Heart right ventricle (tissue), 16 donors: Measurements from ENCODE around the gene ATG7. TPM values are rescaled to one million over a fixed set of nuclear protein-coding genes. Genes with fewer than 3 reads are reported as not detected.

Experiments used
- ATAC-seq, 8 donors: fragments of 200-7000 bp; cut with Tn5 transposase; one replicate each; pipeline ENCODE4 v1.9.1; 2020; ENCODE audit warnings: mild to moderate bottlenecking in 8 of 8, moderate library complexity in 8 of 8, moderate number of reproducible peaks in 1 of 8
- DNase-seq, 2 donors: peaks; one replicate each; pipeline ENCODE4 v3.0.0-alpha.2; 2020
- H3K27ac ChIP-seq, 10 donors: fragments of 200-600 bp; sonication (generic) in 2 of 10; one replicate each; pipeline versions ENCODE4 v1.5.0 to v1.8.0; 2020 to 2022; ENCODE audit warnings: mild to moderate bottlenecking in 3 of 10
- H3K27me3 ChIP-seq, 7 donors: fragments of 200-600 bp; one replicate each; pipeline ENCODE4 v1.8.0; 2021 to 2022; ENCODE audit warnings: mild to moderate bottlenecking in 2 of 7
- H3K36me3 ChIP-seq, 9 donors: fragments of 200-600 bp; sonication (generic) in 1 of 9; one replicate each; pipeline versions ENCODE4 v1.5.0 to v1.8.0; 2020 to 2022; ENCODE audit warnings: mild to moderate bottlenecking in 2 of 9
- H3K4me1 ChIP-seq, 9 donors: fragments of 200-600 bp; sonication (generic) in 1 of 9; one replicate each; pipeline versions ENCODE4 v1.5.0 to v1.8.0; 2020 to 2022; ENCODE audit warnings: mild to moderate bottlenecking in 4 of 9
- H3K4me3 ChIP-seq, 10 donors: fragments of 200-600 bp; sonication (generic) in 2 of 10; one replicate each; pipeline versions ENCODE4 v1.5.0 to v1.8.0; 2020 to 2022; ENCODE audit warnings: mild to moderate bottlenecking in 7 of 10, moderate library complexity in 2 of 10
- H3K9me3 ChIP-seq, 11 donors: fragments of 200-600 bp in 10 of 11; sonication (generic) in 2 of 11; one replicate each; pipeline versions ENCODE4 v1.5.0 to v1.8.0; 2013 to 2022; ENCODE audit warnings: mild to moderate bottlenecking in 2 of 11, control low read depth in 1 of 11, moderate library complexity in 1 of 11
- CTCF ChIP-seq, 9 donors: fragments of 200-600 bp; sonication (generic) in 2 of 9; IDR thresholded peaks; one replicate each; pipeline versions ENCODE4 v1.5.0 to v1.8.0; 2021 to 2022; ENCODE audit warnings: antibody characterized with exemption in 9 of 9, mild to moderate bottlenecking in 5 of 9, moderate library complexity in 1 of 9
- WGBS, 2 donors: extraction: QIAGEN DNeasy Blood & Tissue Kit; methylation state at CpG; one replicate each; pipeline ENCODE4 v1.1.7; 2013; ENCODE audit warnings: inconsistent platforms in 1 of 2; 5-methylcytosine and 5-hydroxymethylcytosine counted together
- intact Hi-C, 10 donors: fragments of 100-400 bp; cut with DNase I; formaldehyde crosslinking; loops; one replicate each; pipeline versions ENCODE4 v1.11.1 to v1.14.2; 2022
- polyA plus RNA-seq, 2 donors: library from polyadenylated mRNA; stranded (reverse); fragments of 200-250 nt; gene quantifications; one replicate each; pipeline ENCODE4 v1.2.3, GENCODE V29; 2013
- total RNA-seq, 10 donors: library from RNA; stranded (reverse); fragmentation: NEBNext Ultra II Directional in 3 of 10; extraction: Animal tissue kit (Norgen Biotek cat#: 25700) in 3 of 10; gene quantifications; one replicate each; pipeline versions ENCODE4 v1.2.1 to v1.2.4, GENCODE V29; 2021 to 2023
- donor health status: Arrhythmogenic right ventricular cardiomyopathy.
- donor health status: ischemic (EF 13 %, LVEDD 7.1; RV severe dilation, severe dysfunction).
- donor health status: healthy with polysubstance abuse.
- donor health status: DM: no; HTN: yes; CAD: no.
- donor health status: DM: no; HTN: no; CAD: no.
- donor health status: ischemic (EF 25% LVEDD 6.9; RV normal size, moderate dysfunction).
- donor health status: ischemic (EF 25% LVEDD 5.7; RV mildly dilated, moderate dysfunction).
- donor health status: healthy.
- donor health status: DM: yes; HTN: yes; CAD: no.
- donor health status: Ischemic cardiomyopathy.
- donor health status: ischemic (EF 35%, LVEDD 5.7; RV mildly dilated, moderate dysfunction).
- donor health status: nonischemic (EF 11% LVEDD 7.7; RV severe dilation, severe dysfunction).
- donor health status: DM: yes; HTN: yes; CAD: no.
- donor health status: PGD.
- donor health status: ischemic (EF 29% LVEDD 5.4; RV normal size, mild dysfunction).
- donor health status: nonischemic (EF 23%, LVEDD 6.1; RV moderate dilation, normal function).

ATG7 gene
- total and polyA plus RNA-seq, 12 donors = 5.3 to 24.1 (median 16.8) TPM

- Histone ChIP-seq H3K27me3 (no peaks in the 10 kb centered on the region), H3K27ac (no peak overlapping the region), H3K4me3 (no peak overlapping the region), H3K9me3 (no peaks in the 10 kb centered on the region), H3K4me1 (no peaks in the 10 kb centered on the region), H3K36me3 (peaks cover 0 to 100% (median 51%) of the 10 kb centered on the region in 9 donors)
- intact Hi-C loops = no loop called here
- 82 to 83% methylated on average over 9 of the region's 9 CpGs for WGBS, 2 donors
- TF ChIP-seq CTCF (IDR thresholded peaks at IDR 0.05) = no peak
- ATAC-seq (no peak), DNase-seq (no peak)
Measured at GRCh38 chr3:11317300-11317699, 45.1 kb downstream of the ATG7 start.

- H3K4me1 ChIP-seq = no peaks in the 10 kb centered on the region
- H3K4me3 ChIP-seq = no peak overlapping the region
- H3K27ac ChIP-seq = no peak overlapping the region
- no peaks in the 10 kb centered on the region for H3K27me3 ChIP-seq
- H3K9me3 ChIP-seq = no peaks in the 10 kb centered on the region
- WGBS, 2 donors = 90 to 98% methylated on average over 2 of the region's 2 CpGs
- H3K36me3 ChIP-seq = peaks cover 0 to 100% (median 26%) of the 10 kb centered on the region in 9 donors
- intact Hi-C loops = loop anchor here in 3 of 10 donors (10.0 kb wide), 3 partner anchors 78 to 258 kb away; no protein-coding TSS in a partner anchor
- DNase-seq (no peak), ATAC-seq (no peak)
- no peak for TF ChIP-seq CTCF (IDR thresholded peaks at IDR 0.05)
Measured at GRCh38 chr3:11322931-11323330, 50.7 kb downstream of the ATG7 start.

- Histone ChIP-seq H3K4me3 (no peak overlapping the region), H3K36me3 (peaks cover 0 to 100% (median 19%) of the 10 kb centered on the region in 9 donors), H3K27ac (peak overlapping the region in 1 of 10 donors; percentile 22), H3K27me3 (no peaks in the 10 kb centered on the region), H3K4me1 (no peaks in the 10 kb centered on the region), H3K9me3 (no peaks in the 10 kb centered on the region)
- 73 to 74% methylated on average over 3 of the region's 3 CpGs for WGBS, 2 donors
- TF ChIP-seq CTCF (IDR thresholded peaks at IDR 0.05) = no peak
- DNase-seq = no peak
- intact Hi-C loops = loop anchor here in 3 of 10 donors (10.0 kb wide), 3 partner anchors 79 to 259 kb away; no protein-coding TSS in a partner anchor
- no peak for ATAC-seq
Measured at GRCh38 chr3:11323813-11324212, 51.6 kb downstream of the ATG7 start.

- Histone ChIP-seq H3K27me3 (no peaks in the 10 kb centered on the region), H3K36me3 (peaks cover 0 to 97% (median 7%) of the 10 kb centered on the region in 9 donors), H3K27ac (no peak overlapping the region), H3K4me3 (no peak overlapping the region), H3K9me3 (no peaks in the 10 kb centered on the region), H3K4me1 (no peaks in the 10 kb centered on the region)
- no peak for TF ChIP-seq CTCF (IDR thresholded peaks at IDR 0.05)
- WGBS, 2 donors = 98% methylated on average over 3 of the region's 3 CpGs
- no peak for ATAC-seq
- no peak for DNase-seq
- intact Hi-C loops = loop anchor here in 3 of 10 donors (10.0 kb wide), 3 partner anchors 83 to 263 kb away; no protein-coding TSS in a partner anchor
Measured at GRCh38 chr3:11327619-11328018, 55.4 kb downstream of the ATG7 start.
